NCI-H146 treated with DMSO at 0.1 percent for 48 hours (cell line): ENCODE results near the gene LSAMP.
"Not testable (repeated sequence)": the region's sequence is repeated elsewhere in the genome, so short reads cannot be mapped to it uniquely, and the experiment has no call there.

Source experiments
- DNase-seq: peaks from one replicate; lab custom pipeline; 2025; ENCODE audit not compliant: unreplicated experiment; lab: John Stamatoyannopoulos, UW

The LSAMP gene

GRCh38 chr3:115783938-115784738, 661.1 kb downstream of the LSAMP start:
- DNase-seq, result peak; percentile 95

DNA sequence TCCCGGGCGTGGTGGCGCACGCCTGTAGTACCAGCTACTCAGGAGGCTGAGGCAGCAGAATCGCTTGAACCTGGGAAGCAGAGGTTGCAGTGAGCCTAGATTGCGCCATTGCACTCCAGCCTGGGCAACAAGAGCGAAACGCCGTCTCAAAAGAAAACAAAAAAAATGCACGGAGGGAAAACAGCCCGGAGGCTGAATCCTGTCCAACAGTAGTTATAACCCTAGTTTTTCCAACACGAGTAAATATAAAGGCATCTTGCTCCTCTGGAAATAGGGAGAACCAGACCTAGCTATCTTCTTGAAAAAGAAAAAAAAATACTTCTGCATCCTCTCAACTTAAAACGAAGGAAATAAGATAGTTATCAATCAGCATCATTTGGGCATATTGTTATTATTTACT, 661.9 kb downstream of the LSAMP start:
- not testable (repeated sequence) for DNase-seq

DNA sequence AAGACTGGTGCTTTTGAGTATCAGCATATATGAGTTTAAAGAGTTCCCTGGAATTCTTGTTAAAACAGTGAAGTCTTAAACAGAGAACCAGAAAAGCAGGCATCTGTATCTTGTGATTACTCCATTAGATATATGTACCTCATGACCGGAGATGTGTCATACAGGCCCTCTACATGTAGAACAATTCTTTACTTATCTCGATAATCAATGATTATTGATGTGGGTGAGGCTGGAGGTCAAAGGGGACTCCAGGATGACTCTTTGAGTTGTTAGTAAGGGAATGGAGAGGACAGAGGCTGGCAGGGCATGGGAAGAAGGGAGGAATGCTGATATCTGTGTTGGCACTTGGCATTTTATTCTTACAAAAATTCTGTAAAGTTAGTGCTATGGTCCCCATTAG, 666.3 kb downstream of the LSAMP start:
- DNase-seq, result no peak

DNA sequence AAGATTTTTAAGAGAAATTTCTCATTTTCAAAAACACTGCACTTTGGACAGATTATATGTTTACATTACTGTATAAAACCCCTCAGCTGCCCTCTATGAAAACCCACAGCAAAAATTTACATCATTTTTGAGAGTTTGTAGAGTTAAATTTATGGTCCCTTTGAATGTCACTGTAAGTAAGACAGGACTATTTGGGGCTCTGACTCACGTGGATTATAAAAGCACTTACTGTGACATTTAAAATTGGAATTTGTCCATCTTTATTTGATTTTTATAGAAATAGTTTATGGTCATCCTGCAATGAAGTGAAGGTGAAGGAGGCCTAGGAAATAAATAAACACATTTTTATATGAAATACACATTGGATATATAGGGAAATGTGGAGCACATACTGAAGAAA, 672.3 kb downstream of the LSAMP start:
- no peak for DNase-seq

GRCh38 chr3:115768661-115769060, 676.6 kb downstream of the LSAMP start:
- no peak for DNase-seq

DNA sequence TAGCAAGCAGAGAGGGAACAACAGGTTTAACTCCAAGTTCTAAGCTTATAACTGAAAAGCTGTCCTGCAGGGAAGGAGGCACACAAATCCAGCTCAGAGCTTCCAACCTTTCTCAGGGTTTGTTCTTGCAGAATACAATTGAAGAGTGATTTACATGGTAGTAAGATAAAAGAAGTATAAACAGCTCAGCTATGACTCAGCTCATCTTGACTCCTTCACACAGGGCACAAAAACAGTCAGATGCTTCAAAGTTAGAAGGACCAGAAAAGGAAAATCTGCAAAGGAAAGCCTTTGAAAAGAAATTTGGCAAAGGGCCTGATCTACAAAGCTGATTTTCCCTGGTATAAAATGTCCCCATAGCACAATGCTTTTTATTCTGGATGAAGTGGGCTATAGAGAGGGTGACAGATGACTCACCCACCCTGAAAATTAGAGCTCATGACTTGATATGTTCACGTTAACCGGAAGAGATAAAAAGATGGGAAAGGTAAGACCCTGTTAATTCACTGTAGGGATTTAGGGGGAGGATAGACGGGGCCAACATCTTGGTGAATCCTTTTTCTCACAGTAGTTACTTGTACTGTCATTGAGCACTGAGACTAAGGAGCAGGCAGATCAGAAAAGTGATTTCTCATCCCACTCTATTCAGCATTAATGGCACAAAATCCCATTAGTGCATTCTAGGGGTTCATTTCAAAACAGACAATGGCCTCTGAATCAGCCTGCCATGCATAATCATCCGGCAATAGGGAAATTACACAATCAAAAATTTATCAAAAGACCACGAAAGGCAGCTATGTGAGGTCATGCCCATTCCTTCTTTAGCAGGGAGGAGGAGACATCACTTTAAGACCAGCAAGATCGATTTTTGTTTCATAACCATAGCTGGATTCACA, 678.5 kb downstream of the LSAMP start:
- no peak for DNase-seq

- DNase-seq, result no peak
Measured at GRCh38 chr3:115761927-115762305, 683.4 kb downstream of the LSAMP start.

DNA sequence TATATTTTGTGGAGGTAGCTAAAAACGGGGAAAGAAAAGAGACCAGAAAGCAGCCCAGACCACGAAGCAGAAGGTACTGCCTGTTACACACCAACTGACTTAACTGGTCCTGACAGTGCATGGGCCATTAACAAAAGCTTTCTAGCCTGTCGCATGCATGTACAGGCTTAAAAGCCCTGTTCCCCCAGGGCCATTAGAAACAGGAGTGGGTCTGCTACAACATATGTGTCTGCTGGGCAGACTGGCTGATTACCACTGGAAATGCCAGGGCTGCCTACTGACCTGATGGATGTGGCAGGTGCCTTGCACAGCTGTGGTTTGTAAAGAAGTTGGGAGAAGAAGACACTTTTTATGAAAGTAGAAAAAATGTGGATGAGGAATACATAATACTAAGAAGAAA, 684.6 kb downstream of the LSAMP start:
- no peak for DNase-seq

DNA sequence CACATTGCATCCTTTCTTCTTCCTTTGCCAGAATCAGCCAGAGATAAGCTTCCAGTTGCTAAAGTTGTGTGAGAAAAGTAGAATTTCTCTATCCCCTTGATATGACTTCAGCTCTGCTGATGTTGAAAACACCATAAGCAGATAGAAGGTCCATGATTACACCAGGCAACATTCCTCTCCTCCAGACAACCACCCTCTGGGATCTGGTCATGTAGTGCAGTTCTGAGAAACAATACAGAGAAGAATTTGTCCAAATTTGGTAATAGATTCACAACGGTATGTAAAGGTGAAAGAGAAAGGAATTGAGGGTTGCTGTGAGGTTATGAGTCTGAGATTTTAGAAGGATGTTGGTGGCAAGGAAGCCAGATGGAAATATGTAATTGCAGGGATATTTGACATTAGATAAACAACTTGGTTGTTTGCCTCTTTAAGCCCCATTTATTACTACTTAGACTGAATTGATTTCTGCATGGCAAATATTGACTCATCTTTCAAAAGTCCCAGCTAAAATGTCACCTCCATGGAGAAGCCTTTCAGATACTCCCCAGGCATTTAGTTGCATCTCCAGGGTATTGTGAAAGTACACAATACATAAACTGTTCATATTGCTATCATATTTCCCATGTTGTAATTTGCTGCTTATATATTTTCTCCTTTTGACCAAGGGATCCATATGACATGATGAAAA, 687.1 kb downstream of the LSAMP start:
- peak; percentile 83 for DNase-seq

DNA sequence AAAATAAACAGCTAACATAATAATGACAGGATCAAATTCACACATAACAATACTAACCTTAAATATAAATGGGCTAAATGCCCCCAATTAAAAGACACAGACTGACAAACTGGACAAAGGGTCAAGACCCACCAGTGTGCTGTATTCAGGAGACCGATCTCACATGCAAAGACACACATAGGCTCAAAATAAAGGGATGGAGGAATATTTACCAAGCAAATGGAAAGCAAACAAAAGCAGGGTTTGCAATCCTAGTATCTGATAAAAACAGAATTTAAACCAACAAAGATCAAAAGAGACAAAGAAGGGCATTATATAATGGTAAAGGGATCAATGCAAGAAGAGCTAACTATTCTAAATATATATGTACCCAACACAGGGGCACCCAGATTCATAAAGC, 692.3 kb downstream of the LSAMP start:
- DNase-seq, result not testable (repeated sequence)
